HG03280 (cell line): ENCODE data around the gene KRTAP12-2.
"Not testable (repeated sequence)": the region's sequence is repeated elsewhere in the genome, so short reads cannot be mapped to it uniquely, and the experiment has no call there.

Source experiments
- ATAC-seq: cut with Tn5 transposase; IDR thresholded peaks from one replicate; pipeline ENCODE4 v1.9.1; 2021; ENCODE audit warnings: mild to moderate bottlenecking, moderate library complexity; ENCODE audit not compliant: unreplicated experiment

Gene KRTAP12-2

GRCh38 chr21:44702973-44703730 lies 36.4 kb upstream of the KRTAP12-2 start:
- no peak for ATAC-seq

- no peak for ATAC-seq
Measured at GRCh38 chr21:44702111-44702972, 35.6 kb upstream of the KRTAP12-2 start.

- ATAC-seq: no peak
Measured at GRCh38 chr21:44701541-44701940, 34.8 kb upstream of the KRTAP12-2 start.

- no peak for ATAC-seq
Measured at GRCh38 chr21:44701023-44701400, 34.3 kb upstream of the KRTAP12-2 start.

- ATAC-seq: no peak
Measured at GRCh38 chr21:44700101-44701022, 33.6 kb upstream of the KRTAP12-2 start.

GRCh38 chr21:44699502-44700001 lies 32.8 kb upstream of the KRTAP12-2 start:
- ATAC-seq: no peak

GRCh38 chr21:44697811-44698734 lies 31.3 kb upstream of the KRTAP12-2 start:
- ATAC-seq: no peak

GRCh38 chr21:44697172-44697810 lies 30.6 kb upstream of the KRTAP12-2 start, which contains the start of gene KRTAP10-12:
TSS of gene KRTAP10-12 (plus strand) at chr21:44697172. CDS start at chr21:44697202, 30 bp downstream.
- ATAC-seq: not testable (repeated sequence)

GRCh38 chr21:44696572-44696971 lies 29.8 kb upstream of the KRTAP12-2 start:
- ATAC-seq: no peak

GRCh38 chr21:44695641-44696040 lies 28.9 kb upstream of the KRTAP12-2 start:
- no peak for ATAC-seq

GRCh38 chr21:44695184-44695583 lies 28.5 kb upstream of the KRTAP12-2 start:
- ATAC-seq: no peak

- no peak for ATAC-seq
Measured at GRCh38 chr21:44694776-44695175, 28.0 kb upstream of the KRTAP12-2 start.

- no peak for ATAC-seq
Measured at GRCh38 chr21:44692798-44693512, 26.2 kb upstream of the KRTAP12-2 start.

GRCh38 chr21:44691686-44692085 lies 25.0 kb upstream of the KRTAP12-2 start:
- ATAC-seq: no peak

GRCh38 chr21:44689740-44690139 lies 23.0 kb upstream of the KRTAP12-2 start:
- ATAC-seq: not testable (repeated sequence)

GRCh38 chr21:44687671-44688070 lies 20.9 kb upstream of the KRTAP12-2 start:
- ATAC-seq: no peak

- ATAC-seq: no peak
Measured at GRCh38 chr21:44686843-44687561, 20.3 kb upstream of the KRTAP12-2 start.
